GM06990 (cell line): ENCODE measurements around the gene POLR1E.

Experiments
- DNase-seq: peaks from one replicate; pipeline ENCODE4 v3.0.0-alpha.2; 2011; ENCODE audit not compliant: insufficient read length; ENCODE audit errors: extremely low read depth
- H3K27me3 ChIP-seq: replicated peaks from 2 replicates; pipeline ENCODE4 v1.6.0; 2011; ENCODE audit warnings: low read length; ENCODE audit not compliant: control insufficient read depth, insufficient read depth
- H3K36me3 ChIP-seq: 2 replicates; pipeline ENCODE4 v1.5.1; 2011; ENCODE audit warnings: low read length; ENCODE audit not compliant: control insufficient read depth, insufficient read depth
- H3K4me3 ChIP-seq: replicated peaks from 2 replicates; pipeline ENCODE4 v1.5.1; 2011; ENCODE audit warnings: low read depth, mild to moderate bottlenecking, control low read depth, low read length
- CTCF ChIP-seq: IDR thresholded peaks from 2 replicates; pipeline ENCODE4 v1.5.1; 2011; ENCODE audit warnings: low read length, control low read depth, mild to moderate bottlenecking, inconsistent platforms; ENCODE audit not compliant: insufficient read depth, poor library complexity, severe bottlenecking

Gene POLR1E

GRCh38 chr9:37486616-37487548 is 1.1 kb downstream of the POLR1E start:
- TF ChIP-seq CTCF: no peak
- Histone ChIP-seq H3K4me3 (peak overlapping the region; percentile 95), H3K27me3 (no peaks in the 10 kb centered on the region), H3K36me3 (peaks cover 2% of the 10 kb centered on the region)
- no peak for DNase-seq

- Histone ChIP-seq H3K4me3 (no peak overlapping the region), H3K27me3 (no peaks in the 10 kb centered on the region), H3K36me3 (peaks cover 26% of the 10 kb centered on the region)
- no peak for TF ChIP-seq CTCF
- DNase-seq: no peak
Observed at GRCh38 chr9:37491939-37492338, 6.2 kb downstream of the POLR1E start.

- Histone ChIP-seq H3K4me3 (no peak overlapping the region), H3K27me3 (no peaks in the 10 kb centered on the region), H3K36me3 (peaks cover 35% of the 10 kb centered on the region)
- no peak for DNase-seq
- TF ChIP-seq CTCF: no peak
Observed at GRCh38 chr9:37495571-37495970, 9.8 kb downstream of the POLR1E start.

GRCh38 chr9:37496020-37496419 is 10.3 kb downstream of the POLR1E start:
- Histone ChIP-seq H3K36me3 (peaks cover 38% of the 10 kb centered on the region), H3K27me3 (no peaks in the 10 kb centered on the region), H3K4me3 (no peak overlapping the region)
- no peak for TF ChIP-seq CTCF
- DNase-seq: no peak

GRCh38 chr9:37497320-37497719 is 11.6 kb downstream of the POLR1E start:
- no peak overlapping the region for H3K4me3 ChIP-seq
- no peak for DNase-seq
- H3K36me3 ChIP-seq: peaks cover 47% of the 10 kb centered on the region
- TF ChIP-seq CTCF: no peak
- no peaks in the 10 kb centered on the region for H3K27me3 ChIP-seq
